ENCODE results near the gene CFAP74. TPM values are rescaled to one million over a fixed set of nuclear protein-coding genes. Genes with fewer than 3 reads are reported as not detected.

CFAP74 gene
- polyA plus RNA-seq, 3 donors: 0.24 to 1.3 (median 0.53) TPM

DNA sequence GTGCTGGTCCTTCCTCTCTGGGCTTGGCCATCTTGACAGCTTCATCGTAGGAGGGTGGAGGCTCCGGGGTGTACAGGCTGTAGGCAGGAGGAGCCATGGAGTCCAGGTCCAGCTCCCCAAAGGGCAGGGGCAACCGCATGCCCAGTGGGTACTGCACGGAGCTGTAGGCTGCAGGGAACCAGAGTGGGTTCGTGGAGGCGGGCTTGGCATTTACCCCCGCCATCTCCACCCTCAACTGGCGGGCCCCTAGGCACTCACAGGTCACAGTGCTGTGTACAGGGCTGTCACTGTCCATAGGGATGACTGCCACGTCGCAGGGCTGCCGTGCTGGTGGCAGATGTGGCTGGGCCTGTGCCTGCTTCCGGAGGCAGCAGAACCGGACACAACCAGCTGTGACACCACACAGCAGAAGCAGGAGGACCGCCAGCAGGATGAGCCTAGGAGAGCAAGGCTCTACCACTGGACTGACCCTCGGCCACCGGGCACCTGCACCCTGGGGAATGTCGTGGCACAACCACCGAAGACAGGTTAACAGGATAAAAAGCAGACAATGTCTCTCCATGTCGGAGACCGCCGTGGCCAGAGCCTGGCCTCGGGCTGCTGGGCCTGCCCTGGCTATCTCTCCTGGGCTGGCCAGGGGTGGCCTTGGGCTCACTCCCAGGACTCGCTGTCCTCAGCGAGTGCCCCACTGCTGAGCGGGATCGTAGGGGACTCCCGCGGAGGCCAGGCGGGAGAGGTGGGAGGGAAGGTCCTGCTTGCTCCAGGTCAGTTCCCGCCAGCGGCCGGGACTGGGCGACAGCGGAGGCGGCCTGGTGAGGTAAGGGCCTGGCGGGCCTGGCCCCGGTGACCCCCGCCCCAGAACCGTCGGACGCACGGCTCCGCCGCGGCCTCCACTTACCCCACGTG lies 85.3 kb downstream of the CFAP74 start:
- DNase-seq: no peak

DNA sequence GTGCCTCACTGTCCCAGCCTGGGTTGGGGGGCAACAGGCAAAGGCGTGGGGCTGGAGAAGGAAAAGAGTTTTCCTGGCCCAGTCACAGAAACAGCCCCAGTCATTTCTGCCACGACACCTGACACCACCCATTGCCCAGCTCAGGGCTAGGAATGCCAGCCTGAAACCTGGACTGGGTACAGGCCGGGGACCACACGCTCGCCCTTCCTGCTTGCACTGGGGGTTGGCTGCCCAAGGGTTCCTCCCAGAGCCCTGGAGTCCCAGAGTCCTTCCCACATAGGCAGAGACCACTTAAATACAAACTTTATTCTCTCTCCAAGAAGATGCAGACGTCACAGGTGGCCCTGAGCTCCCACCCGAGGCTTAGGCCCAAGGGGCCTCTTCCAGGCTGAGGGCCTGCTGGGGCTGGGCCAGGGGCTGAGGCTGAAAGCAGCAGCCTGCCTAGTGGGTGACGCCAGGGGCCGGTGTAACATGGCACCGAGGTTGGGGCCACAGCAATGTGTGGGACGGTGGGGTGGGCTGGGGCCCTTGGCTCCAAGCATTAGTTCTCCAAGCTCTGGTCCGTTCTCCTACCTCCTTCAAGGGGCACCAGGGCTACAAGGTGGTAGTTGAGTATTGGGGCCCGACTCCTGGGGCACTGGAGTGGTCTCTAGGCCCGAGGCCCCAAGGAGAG lies 86.1 kb downstream of the CFAP74 start:
- no peak for DNase-seq

GRCh38 chr1:1916851-1917251 lies 86.7 kb downstream of the CFAP74 start:
- no peak for DNase-seq

- DNase-seq: no peak
Measured at GRCh38 chr1:1915911-1916840, 87.4 kb downstream of the CFAP74 start.

DNA sequence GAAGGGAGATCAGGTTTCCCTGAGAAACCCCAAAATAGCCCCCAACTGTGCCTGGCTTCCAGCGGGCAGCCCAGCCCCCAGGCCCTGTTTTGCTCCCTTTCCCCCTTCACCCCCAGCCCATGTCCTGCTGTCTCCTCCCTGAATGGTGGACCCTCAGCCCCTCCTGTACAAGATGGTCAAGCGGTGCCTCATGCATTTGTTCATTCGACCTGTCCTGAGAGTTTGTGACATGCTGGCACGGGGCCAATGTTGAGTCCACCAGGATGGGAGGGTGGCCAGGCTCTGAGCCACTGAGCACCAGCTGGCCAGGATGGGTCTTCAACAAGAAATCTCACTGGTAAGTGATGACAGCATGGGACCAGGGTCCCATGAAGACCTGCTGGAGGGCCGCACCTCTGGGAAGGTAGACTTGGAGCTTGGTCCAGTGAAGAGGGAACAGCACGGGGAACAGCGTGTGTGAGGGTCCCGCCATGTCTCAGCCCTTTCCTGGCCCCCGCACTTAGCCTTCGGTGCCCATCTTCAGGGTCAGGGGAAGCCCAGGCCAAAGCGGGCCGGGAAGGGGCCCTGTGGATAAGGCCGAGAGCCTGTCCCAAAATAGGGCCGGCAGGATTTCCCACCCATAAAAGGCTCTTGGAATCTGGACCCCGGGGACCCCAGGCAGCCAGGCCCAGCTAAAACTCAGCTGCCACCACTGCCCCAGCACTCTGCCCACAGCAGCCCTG lies 88.5 kb downstream of the CFAP74 start, which contains the start of gene CALML6:
TSS of gene CALML6 (plus strand) at position 290 of the 722 bp plus-strand sequence. CDS start at position 311, 21 bp downstream.
- no peak for DNase-seq

DNA sequence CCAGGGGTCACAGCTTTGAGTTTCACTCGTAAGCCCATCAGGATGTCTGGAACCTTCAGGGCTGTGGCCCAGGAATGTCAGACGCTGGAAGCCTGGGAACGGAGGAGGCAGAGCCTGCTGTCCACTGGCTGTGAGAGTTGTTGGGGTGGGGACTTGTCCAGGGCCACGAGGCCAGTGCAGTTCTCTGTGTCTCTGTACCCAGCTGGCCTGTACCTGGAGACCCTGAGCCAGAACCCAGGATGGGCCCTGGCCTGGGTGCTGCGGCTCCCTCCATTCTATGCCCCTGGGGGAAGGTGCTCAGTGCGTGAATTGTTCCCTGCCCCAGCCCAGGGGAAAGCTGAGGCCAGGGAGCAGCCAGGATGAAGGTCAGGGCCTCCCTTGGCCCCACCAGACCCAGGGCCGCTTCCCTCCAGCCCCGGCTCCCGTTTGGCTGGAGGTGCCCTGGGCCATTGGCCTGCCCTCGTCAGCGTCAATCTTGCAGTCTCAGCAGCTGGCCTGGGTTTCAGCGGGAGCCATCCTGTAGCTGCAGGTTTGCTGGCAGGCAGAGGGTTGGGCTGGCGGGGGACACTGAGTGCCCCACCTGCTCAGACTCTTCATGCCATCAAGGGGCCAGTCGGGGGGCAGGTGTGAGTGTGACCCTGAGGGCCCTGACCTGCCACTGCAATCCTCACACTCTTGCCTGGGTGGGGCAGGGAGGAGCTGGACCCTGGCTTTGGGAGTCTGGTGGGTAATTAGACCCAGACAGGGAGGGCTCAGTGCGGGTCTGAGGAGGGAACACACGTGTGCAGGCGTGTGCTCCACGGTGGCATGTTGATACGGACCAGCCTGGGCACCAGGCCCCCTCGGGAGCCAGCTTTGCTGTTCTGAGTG lies 89.2 kb downstream of the CFAP74 start:
- no peak for DNase-seq

DNA sequence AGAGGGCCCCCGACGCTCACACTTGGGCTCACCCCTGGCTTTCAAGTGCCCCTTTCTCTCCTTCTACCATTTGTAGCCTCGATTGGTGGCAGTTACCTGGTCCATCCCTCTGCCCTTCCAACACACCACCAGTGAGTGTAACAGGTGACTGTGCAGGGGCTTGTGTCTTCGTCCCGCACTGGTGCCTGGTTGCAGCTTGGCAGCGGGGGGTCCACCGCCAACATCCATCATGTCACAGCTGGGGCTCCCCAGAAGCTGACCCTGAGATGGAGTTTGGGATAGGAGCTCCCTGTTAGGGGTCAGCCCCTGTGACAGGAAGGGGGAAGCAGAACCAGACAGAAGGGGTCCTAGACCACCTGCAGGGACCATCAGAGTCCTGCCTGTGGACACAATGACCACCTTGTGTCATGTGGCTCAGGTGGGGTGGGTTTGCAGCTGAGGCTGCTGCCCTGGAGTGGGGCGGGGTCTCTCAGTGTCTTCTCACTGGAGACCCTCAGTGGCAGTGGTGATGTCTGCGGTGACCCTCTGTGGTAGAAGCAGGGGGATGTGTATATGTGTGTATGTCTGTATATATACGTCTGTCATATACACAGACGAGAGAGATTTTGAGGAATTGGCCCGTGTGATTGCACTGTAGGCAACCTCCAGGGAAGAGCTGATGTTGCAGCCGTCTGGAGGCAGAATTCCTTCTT lies 92.1 kb downstream of the CFAP74 start:
- no peak for DNase-seq

DNA sequence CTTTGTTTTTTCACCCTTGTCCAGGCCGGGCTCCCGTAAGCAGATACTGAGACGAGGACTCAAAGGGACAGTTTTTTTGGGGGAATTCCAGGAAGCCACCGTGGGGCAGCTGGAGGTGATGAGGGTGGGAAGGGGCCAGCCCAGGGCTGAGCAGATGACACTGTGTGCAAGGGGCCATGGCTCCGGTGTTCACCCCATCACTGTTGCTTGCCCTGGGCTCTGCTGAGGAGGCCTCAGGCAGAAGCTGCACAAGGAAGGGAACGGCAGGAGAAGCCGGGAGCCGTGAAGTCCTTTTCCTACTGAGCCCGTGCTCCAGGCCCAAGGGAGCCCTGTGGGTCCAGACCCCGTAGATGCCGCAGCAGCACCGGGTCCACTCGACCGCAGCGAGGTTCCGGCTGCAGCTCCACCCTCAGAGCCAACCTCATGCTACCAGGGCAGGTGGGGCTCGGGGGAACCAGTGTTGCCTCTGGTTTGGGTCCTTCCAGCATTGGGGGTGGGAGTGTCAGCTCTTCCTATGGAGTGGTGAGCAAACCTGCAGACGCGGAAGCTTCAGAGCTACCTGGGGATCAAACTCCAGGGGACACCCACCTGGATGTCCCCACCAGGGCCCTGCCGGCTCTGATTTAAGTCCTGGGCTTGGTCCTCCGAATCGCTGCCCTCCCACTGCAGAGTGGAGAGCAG lies 92.8 kb downstream of the CFAP74 start:
- no peak for DNase-seq

- no peak for DNase-seq
Measured at GRCh38 chr1:1910033-1910465, 93.5 kb downstream of the CFAP74 start.

GRCh38 chr1:1908506-1908791 lies 95.1 kb downstream of the CFAP74 start:
- no peak for DNase-seq

- no peak for DNase-seq
Measured at GRCh38 chr1:1907098-1907736, 96.4 kb downstream of the CFAP74 start.

DNA sequence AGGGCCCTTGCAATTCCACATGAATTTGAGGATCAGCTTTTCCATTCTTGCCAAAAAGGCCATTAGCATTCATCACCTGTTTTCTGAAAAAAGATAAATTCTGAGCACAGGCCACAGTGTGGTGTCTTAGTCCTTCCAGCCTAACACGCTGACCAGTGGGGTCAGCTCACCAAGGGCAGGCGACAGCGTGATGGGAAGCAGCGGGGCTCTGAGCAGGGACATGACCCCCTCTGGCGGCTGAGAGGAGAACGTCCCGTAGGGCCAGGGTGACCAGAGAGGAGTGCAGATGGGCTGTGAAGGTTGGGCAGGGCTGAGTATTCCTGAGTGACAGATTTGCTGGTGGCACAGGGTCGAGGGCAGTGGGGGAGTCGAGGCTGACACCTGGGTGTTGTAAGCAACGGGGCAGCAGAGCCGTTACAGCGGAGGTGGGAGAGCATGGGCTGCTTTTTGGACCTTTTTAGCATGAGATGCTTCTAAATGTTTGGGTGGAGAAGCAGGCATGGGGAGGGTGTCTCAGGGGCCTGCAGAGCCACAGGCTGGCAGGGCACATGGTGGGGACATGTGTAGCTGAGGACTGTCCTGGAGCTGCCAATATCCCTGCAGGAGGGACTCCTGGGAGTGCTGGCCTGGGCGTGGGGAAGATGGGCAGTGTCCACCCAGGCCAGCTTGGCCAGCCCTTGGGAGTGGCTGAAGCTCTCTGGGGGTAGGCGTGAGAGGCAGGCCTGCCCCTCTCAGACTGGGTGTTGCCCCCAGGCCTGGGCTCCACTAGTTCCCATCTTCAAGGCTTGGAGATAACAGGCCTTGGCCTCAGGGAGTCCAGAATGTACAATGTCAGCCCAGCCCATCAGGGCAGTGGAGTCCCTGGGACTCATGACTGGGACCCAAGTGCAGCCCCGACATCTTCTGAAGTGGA lies 97.1 kb downstream of the CFAP74 start:
- DNase-seq: peak; percentile 79

- no peak for DNase-seq
Measured at GRCh38 chr1:1903224-1903623, 100.4 kb downstream of the CFAP74 start.

GRCh38 chr1:1901641-1902294 lies 101.8 kb downstream of the CFAP74 start:
- DNase-seq: no peak

- DNase-seq: no peak
Measured at GRCh38 chr1:1900883-1901640, 102.5 kb downstream of the CFAP74 start.

DNA sequence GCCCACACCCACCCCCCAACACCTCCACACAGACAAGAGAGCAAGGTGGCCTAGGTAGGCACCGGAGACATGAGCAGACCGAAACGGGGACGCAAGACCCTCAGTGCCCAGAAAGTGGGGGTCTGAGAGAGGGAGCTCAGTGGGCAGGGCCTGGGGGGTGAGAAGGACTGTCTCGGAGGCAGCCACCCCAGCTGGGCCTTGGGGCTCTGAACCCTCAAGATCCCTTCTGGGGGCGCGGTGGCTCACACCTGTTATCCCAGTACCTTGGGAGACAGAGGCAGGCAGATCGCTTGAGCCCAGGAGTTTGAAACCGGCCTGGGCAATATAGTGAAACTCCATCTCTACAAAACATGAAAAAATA lies 103.6 kb downstream of the CFAP74 start:
- DNase-seq: no peak

Data from renal pelvis (tissue), 4 donors.